GM19438 (cell line): ENCODE measurements around the gene PCGF1.
"Not testable (repeated sequence)": the region's sequence is repeated elsewhere in the genome, so short reads cannot be mapped to it uniquely, and the experiment has no call there.

Source experiments
- ATAC-seq: cut with Tn5 transposase; IDR thresholded peaks from one replicate; pipeline ENCODE4 v1.9.1; 2021; ENCODE audit warnings: low read depth; ENCODE audit not compliant: unreplicated experiment

PCGF1 gene

GRCh38 chr2:74474481-74474880 lies 33.0 kb downstream of the PCGF1 start:
- ATAC-seq = no peak

DNA sequence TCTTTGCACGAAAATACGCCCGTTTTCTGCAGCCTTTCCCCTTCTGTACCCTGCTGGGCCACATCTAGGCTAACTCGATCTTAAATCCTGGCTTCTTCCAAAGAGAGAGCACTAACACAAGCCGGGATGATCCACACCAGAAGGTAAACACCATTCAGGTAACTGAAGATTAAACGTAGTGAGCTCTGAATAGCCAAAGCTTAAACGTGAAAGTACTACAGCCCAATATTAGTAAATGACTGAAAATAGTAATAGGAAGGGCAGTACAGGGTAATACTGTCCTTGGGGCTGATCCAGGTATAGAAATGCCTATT lies 34.6 kb downstream of the PCGF1 start:
- ATAC-seq = no peak

GRCh38 chr2:74472086-74472944 lies 35.2 kb downstream of the PCGF1 start, which contains the start of gene MRPL53:
MRPL53 (minus strand) TSS chr2:74472680; CDS start chr2:74472660, 20 bp downstream.
- ATAC-seq = peak; percentile 91

DNA sequence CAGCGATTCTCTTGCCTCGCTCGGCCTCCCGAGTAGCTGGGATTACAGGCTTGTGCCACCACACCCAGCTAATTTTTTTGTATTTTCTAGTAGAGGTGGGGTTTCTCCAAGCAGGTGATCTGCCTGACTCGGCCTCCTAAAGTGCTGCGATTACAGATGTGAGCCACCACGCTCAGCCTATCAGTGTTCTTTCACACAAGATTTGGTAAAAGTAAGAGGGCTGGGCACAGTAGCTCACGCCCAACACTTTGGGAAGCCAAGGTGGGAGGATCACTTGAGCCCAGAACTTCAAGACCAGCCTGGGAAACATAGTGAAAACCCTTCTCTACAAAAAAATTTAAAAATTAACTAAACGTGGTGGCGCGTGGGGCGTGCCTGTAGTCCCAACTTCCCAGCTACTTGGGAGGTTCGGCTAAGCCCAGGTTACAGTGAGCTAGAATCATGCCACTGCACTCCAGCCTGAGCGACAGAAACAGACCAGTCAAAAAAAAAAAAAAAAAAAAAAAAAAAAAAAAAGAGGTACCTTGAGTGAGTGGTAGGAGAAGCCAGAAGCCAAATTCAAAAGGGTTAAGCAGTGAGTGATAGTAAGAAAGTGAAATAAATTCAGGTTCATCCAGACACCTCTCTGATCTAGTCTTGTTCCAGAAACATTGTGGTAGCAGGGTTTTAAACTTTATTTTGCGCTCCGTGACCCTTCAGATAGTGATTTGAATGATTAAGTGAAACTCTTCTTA lies 36.0 kb downstream of the PCGF1 start:
- no peak for ATAC-seq

DNA sequence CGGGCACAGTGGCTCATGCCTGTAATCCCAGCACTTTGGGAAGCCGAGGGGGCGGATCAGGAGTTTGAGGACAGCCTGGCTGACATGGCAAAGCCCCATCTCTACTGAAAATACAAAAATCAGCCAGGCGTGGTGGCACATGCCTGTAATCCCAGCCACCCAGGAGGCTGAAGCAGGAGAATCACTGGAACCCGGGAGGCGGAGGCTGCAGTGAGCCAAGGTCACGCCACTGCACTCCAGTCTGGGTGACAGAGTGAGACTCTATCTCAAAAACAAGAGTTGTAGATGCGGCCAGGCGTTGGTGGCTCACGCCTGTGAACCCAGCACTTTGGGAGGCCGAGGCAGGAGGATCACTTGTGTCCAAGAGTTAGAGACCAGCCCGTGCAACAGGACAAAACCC lies 36.8 kb downstream of the PCGF1 start:
- ATAC-seq = not testable (repeated sequence)

DNA sequence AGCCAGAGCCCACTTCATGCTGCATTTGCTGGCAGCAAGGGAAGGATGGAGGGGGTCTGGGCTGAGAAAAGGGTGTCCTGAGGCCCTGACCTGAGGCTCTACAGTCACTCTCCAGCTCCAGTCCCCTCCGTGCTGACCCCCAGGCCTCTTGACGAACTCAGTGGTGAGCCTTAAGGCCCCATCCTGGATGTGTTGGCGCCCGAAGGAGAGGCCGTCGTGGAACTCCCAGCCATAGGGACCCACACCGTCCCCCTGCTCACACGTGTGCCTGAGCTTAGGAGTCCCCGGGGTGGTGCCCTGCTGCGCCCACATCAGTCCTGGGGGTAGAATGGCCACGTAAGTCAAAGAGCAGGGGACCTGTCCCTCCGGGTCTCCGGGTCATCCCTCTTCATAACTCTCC lies 43.1 kb downstream of the PCGF1 start:
- no peak for ATAC-seq

DNA sequence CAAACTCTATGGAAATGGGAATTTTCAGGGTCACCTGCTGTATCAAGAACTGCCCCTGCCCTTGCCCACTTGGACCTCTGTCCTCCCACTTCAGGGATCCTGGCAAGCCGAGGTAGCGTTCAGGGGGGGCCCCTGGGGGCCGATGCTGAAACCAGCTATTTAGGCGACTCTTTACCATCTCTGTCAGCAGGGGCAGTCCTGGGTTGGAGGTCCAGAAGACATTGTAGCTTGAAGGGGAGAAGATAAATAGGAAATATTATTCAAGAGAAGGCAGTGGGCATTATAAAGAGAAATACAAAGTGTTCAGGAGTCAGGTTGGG lies 44.7 kb downstream of the PCGF1 start:
- no peak for ATAC-seq

DNA sequence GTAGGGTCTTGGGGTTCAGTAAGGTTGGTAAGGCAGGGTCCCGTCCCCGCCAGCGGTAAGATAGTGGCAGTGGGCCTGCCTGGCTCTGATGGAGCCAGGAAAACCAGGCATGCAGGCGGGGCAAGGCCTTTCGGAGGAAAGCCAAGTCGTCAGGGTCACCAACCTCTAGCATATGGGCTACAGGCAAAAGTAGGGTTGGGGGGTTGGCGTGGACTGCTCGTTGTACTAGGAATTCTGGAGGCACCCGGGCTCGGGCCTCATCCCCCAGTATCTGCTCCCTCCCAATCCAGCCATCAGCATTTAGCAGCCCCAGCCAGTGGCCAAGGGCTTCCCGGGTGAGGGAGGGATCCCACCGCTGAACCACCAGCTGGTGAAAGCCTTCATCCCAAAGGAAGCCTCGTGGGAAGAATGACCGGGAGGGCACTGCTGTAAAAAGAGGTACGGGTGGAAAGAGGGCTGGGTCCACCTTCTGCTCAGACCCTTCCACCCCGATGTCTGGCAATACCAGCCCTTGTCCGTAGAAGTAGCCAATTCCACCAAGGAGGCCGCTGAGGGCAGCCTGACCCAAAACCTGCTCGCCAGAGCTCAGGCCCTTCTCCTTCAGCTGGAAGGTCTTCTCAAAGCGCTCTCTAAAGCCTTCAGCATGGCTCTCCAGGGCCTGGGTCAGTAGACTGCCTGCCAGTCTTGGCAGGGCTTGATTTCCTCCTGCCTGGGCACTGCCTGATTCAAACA lies 45.3 kb downstream of the PCGF1 start:
- no peak for ATAC-seq

GRCh38 chr2:74461187-74462053 lies 46.1 kb downstream of the PCGF1 start:
- ATAC-seq = no peak

- not testable (repeated sequence) for ATAC-seq
Observed at GRCh38 chr2:74460187-74460586, 47.3 kb downstream of the PCGF1 start.

GRCh38 chr2:74459503-74460118 lies 47.9 kb downstream of the PCGF1 start:
- ATAC-seq = not testable (repeated sequence)

DNA sequence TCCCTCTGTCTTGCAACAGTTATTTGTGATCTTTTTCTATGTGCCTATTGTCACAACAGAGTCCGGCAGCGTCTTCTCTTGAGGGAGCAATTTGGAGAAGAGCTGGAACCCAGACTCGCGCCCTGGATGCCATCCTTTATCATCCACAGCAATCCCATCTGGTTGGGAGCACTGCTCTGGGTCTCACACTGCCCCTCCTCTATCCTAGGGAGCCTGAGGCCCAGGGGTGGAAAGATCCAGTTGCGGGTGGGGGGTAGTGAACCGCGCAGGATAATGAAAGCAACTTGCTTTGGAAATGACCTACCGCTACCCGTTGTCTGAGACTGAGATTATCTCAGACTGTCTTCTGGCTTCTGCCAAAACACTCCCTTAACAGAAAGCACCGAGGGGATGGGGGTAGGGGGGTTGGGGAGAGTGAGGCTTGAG lies 48.5 kb downstream of the PCGF1 start:
- ATAC-seq = no peak

- ATAC-seq = peak; percentile 79
Observed at GRCh38 chr2:74458132-74458937, 49.2 kb downstream of the PCGF1 start, which contains the start of gene WBP1. WBP1 (plus strand) TSS chr2:74458438; CDS start chr2:74458603, 165 bp downstream.

DNA sequence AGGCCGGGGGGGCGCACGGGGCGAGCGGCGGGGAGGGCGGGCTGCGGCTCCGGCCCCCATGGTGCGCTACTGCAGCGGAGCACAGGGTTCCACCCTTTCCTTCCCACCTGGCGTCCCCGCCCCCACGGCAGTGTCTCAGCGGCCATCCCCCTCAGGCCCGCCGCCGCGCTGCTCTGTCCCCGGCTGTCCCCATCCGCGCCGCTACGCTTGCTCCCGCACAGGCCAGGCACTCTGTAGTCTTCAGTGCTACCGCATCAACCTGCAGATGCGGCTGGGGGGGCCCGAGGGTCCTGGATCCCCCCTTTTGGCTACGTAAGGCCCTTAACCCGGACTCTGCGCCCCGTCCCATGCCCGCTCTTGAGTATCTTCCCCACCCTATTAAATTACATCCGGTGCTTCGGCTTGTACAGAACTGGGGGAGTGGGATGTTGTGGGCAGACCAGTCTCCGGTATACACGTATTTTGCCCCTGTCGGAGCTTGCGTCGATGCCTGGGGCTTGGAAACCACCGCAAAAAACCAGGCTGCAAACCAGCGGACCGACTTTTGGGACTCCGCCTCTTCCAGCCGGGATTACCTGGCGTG lies 49.9 kb downstream of the PCGF1 start:
- peak; percentile 30 for ATAC-seq

- ATAC-seq = no peak
Observed at GRCh38 chr2:74457129-74457548, 50.4 kb downstream of the PCGF1 start.
